NOMO-1 (cell line): ENCODE measurements around the gene KSR1.
"Not testable (repeated sequence)": the region's sequence is repeated elsewhere in the genome, so short reads cannot be mapped to it uniquely, and the experiment has no call there.

Experiments used
- DNase-seq, 2 experiments: peaks; one replicate each; lab custom pipeline; 2025; ENCODE audit not compliant: unreplicated experiment in 2 of 2; lab: John Stamatoyannopoulos, UW

Gene KSR1

GRCh38 chr17:27452828-27453227, 3.4 kb upstream of the KSR1 start:
- DNase-seq = no peak

- DNase-seq = no peak
These were observed 2.8 kb upstream of the KSR1 start for GRCh38 chr17:27453471-27453870.

GRCh38 chr17:27454089-27454488, 2.2 kb upstream of the KSR1 start:
- DNase-seq = no peak

- no peak for DNase-seq
These were observed 873 bp upstream of the KSR1 start for GRCh38 chr17:27455236-27455913.

GRCh38 chr17:27456681-27457359, 572 bp downstream of the KSR1 start:
- no peak for DNase-seq

GRCh38 chr17:27457360-27457715, 1.1 kb downstream of the KSR1 start:
- DNase-seq = peak in 1 of 2 experiments; percentile 6

- peak in 1 of 2 experiments; percentile 11 for DNase-seq
These were observed 1.7 kb downstream of the KSR1 start for GRCh38 chr17:27457731-27458523.

- no peak for DNase-seq
These were observed 2.3 kb downstream of the KSR1 start for GRCh38 chr17:27458524-27458908.

GRCh38 chr17:27459433-27459832, 3.2 kb downstream of the KSR1 start:
- DNase-seq = no peak

- DNase-seq = no peak
These were observed 4.0 kb downstream of the KSR1 start for GRCh38 chr17:27460196-27460725.

- DNase-seq = no peak
These were observed 5.1 kb downstream of the KSR1 start for GRCh38 chr17:27461192-27461859.

- DNase-seq = no peak
These were observed 5.9 kb downstream of the KSR1 start for GRCh38 chr17:27462149-27462548.

GRCh38 chr17:27462714-27463113, 6.5 kb downstream of the KSR1 start:
- DNase-seq = no peak

GRCh38 chr17:27463235-27463677, 7.0 kb downstream of the KSR1 start:
- DNase-seq = no peak

- DNase-seq = not testable (repeated sequence)
These were observed 7.8 kb downstream of the KSR1 start for GRCh38 chr17:27464019-27464418.

- DNase-seq = no peak
These were observed 8.2 kb downstream of the KSR1 start for GRCh38 chr17:27464431-27464830.

GRCh38 chr17:27465875-27466274, 9.6 kb downstream of the KSR1 start:
- not testable (repeated sequence) for DNase-seq

GRCh38 chr17:27466376-27466742, 10.1 kb downstream of the KSR1 start:
- DNase-seq = peak; percentile 58 to 69

- DNase-seq = peak; percentile 59 to 75
These were observed 10.6 kb downstream of the KSR1 start for GRCh38 chr17:27466743-27467375.

GRCh38 chr17:27469256-27469655, 13.0 kb downstream of the KSR1 start:
- DNase-seq = no peak
